Panc1 (cell line): ENCODE data around the gene CCDC146. TPM values are rescaled to one million over a fixed set of nuclear protein-coding genes. Genes with fewer than 3 reads are reported as not detected.
"Not testable (repeated sequence)": the region's sequence is repeated elsewhere in the genome, so short reads cannot be mapped to it uniquely, and the experiment has no call there.

Experiments
- ATAC-seq: fragments of 200-7000 bp; cut with Tn5 transposase; 2 replicates; pipeline ENCODE4 v1.9.1; 2020; ENCODE audit warnings: mild to moderate bottlenecking, moderate library complexity
- Bru-seq: library from RNA; stranded (reverse); fragments of 400-500 nt; gene quantifications from one replicate; lab custom pipeline; 2021; lab: Mats Ljungman, UMichigan
- BruChase-seq, 2 experiments: library from RNA; stranded (reverse); fragments of 400-500 nt; gene quantifications; one replicate each; lab custom pipeline; 2021; lab: Mats Ljungman, UMichigan
- BruUV-seq: library from RNA; stranded (reverse); fragments of 400-500 nt; replicated peaks from 2 replicates; lab custom pipeline; 2021; lab: Mats Ljungman, UMichigan
- CTCF ChIA-PET: fragments of 300-600 bp; sonication (Branson Sonifier 250); formaldehyde crosslinking; loops from one replicate; lab custom pipeline; 2022; ENCODE audit warnings: antibody characterized with exemption; lab: Charles Lee
- POLR2A ChIA-PET: fragments of 300-600 bp; sonication (Branson Sonifier 250); formaldehyde crosslinking; loops from one replicate; lab custom pipeline; 2022; ENCODE audit warnings: antibody characterized with exemption; lab: Charles Lee
- DNase-seq: peaks from one replicate; pipeline ENCODE4 v3.0.0-alpha.2; 2010; ENCODE audit warnings: low read depth, low spot score
- H3K27ac ChIP-seq: 2 replicates; pipeline ENCODE4 v1.5.1; 2011; ENCODE audit warnings: mild to moderate bottlenecking, low read length, inconsistent platforms
- H3K27me3 ChIP-seq: fragments of 200-500 bp; sonication (Bioruptor generic); 2 replicates; pipeline ENCODE4 v1.6.0; 2014; ENCODE audit warnings: low read length, inconsistent platforms; ENCODE audit not compliant: control insufficient read depth, insufficient read depth
- H3K36me3 ChIP-seq: fragments of 200-500 bp; sonication (Bioruptor generic); 2 replicates; pipeline ENCODE4 v1.5.1; 2014; ENCODE audit warnings: inconsistent platforms, mild to moderate bottlenecking, low read length, moderate library complexity; ENCODE audit not compliant: control insufficient read depth, insufficient read depth
- H3K4me1 ChIP-seq: 2 replicates; pipeline ENCODE4 v1.5.1; 2011; ENCODE audit warnings: inconsistent platforms, mild to moderate bottlenecking, low read length, moderate library complexity; ENCODE audit not compliant: control insufficient read depth, insufficient read depth
- H3K4me3 ChIP-seq, 2 experiments: 2 replicates each; pipeline ENCODE4 v1.5.1; 2011 to 2012; ENCODE audit warnings: low read depth in 2 of 2, low read length in 2 of 2, mild to moderate bottlenecking in 2 of 2, inconsistent platforms in 1 of 2, moderate library complexity in 1 of 2
- H3K9me3 ChIP-seq: fragments of 200-500 bp; sonication (Bioruptor generic); 2 replicates; pipeline ENCODE4 v1.5.1; 2014; ENCODE audit warnings: low read depth, mild to moderate bottlenecking, inconsistent platforms, low read length, moderate library complexity; ENCODE audit not compliant: control insufficient read depth, insufficient read depth
- SIN3A ChIP-seq: IDR thresholded peaks from 2 replicates; pipeline ENCODE4 v1.6.1; 2012; ENCODE audit warnings: low read depth, mild to moderate bottlenecking, low read length, moderate library complexity, borderline replicate concordance; ENCODE audit not compliant: insufficient read depth
- TCF7L2 ChIP-seq: IDR thresholded peaks from 2 replicates; pipeline ENCODE4 v1.6.1; 2011; ENCODE audit warnings: mild to moderate bottlenecking, low read depth, low read length, inconsistent platforms
- in situ Hi-C: cut with HindIII; loops from 2 replicates; pipeline ENCODE4 v1.10.0; 2016; ENCODE audit warnings: low sequenced_read_pairs, low pct_unique_long_range_greater_than_20kb
- intact Hi-C: fragments of 100-400 bp; cut with micrococcal nuclease; formaldehyde crosslinking; loops from one replicate; pipeline ENCODE4 v1.10.0; 2022; ENCODE audit not compliant: unreplicated experiment
- long read RNA-seq: library from polyadenylated mRNA; unstranded; transcript quantifications from one replicate; pipeline ENCODE4 v2.0.0, GENCODE V29; 2021; ENCODE audit not compliant: unreplicated experiment
- polyA plus RNA-seq: library from polyadenylated mRNA; unstranded; fragments of >200 nt; gene quantifications from one replicate; pipeline ENCODE4 v1.2.1, GENCODE V29; 2012; ENCODE audit warnings: missing spikeins; ENCODE audit not compliant: insufficient read length
- total RNA-seq: library from RNA; stranded (reverse); gene quantifications from one replicate; pipeline ENCODE4 v1.2.1, GENCODE V29; 2021; ENCODE audit not compliant: unreplicated experiment

Gene CCDC146
- 1.2 TPM for total RNA-seq
- 1.1 TPM for polyA plus RNA-seq
- Bru-seq, nascent RNA = percentile 41 among the genes with signal in this experiment
- percentile 47 among the genes with signal in this experiment for BruChase-seq, experiment 1, labeled RNA remaining after a 2-hour chase
- BruChase-seq, experiment 2, labeled RNA remaining after a 6-hour chase = percentile 41 among the genes with signal in this experiment
- long read RNA-seq, partial matches to known transcripts = 1 of 2 reads
- long read RNA-seq, other reads (novel, unspliced or antisense) = 1 of 2 reads

GRCh38 chr7:77121860-77122681 lies at the start of gene CCDC146:
TSS of gene CCDC146 (plus strand) at chr7:77122615. CDS start at chr7:77167669, 45,054 bp downstream.
- POLR2A ChIA-PET, H3K9me3 ChIP-seq, H3K4me1 ChIP-seq, in situ Hi-C loops, BruUV-seq, H3K36me3 ChIP-seq, H3K27me3 ChIP-seq: not testable (repeated sequence)
- DNase-seq (peak; percentile 100), ATAC-seq (peak; percentile 98)
- CTCF ChIA-PET = interaction anchor here (1.2 kb wide), 1 partner anchor 125 kb away, joined by 5 read pairs; no protein-coding TSS in a partner anchor
- TF ChIP-seq SIN3A = peak; percentile 90
- peak; percentile 51; the same call in 1 of the 2 replicates for TF ChIP-seq TCF7L2
- Histone ChIP-seq H3K4me3 (peak within 1 kb of the TSS; percentile 67 to 77), H3K27ac (peak within 1 kb of the TSS; percentile 23; the same call in 1 of the 2 replicates)
- intact Hi-C loops = loop anchor here (10.0 kb wide), 1 partner anchor 63 kb away; no protein-coding TSS in a partner anchor

- H3K36me3 ChIP-seq = not testable (repeated sequence)
Observed at GRCh38 chr7:77074786-77075396, 47.5 kb upstream of the CCDC146 start.

GRCh38 chr7:77077060-77077459 lies 45.4 kb upstream of the CCDC146 start:
- H3K4me3 ChIP-seq, H3K27ac ChIP-seq, DNase-seq, POLR2A ChIA-PET, ATAC-seq, H3K9me3 ChIP-seq, BruUV-seq, intact Hi-C loops, H3K4me1 ChIP-seq, H3K27me3 ChIP-seq, H3K36me3 ChIP-seq, in situ Hi-C loops: not testable (repeated sequence)
- CTCF ChIA-PET = interaction anchor here (0.7 kb wide), 1 partner anchor 12 kb away, joined by 4 read pairs; no protein-coding TSS in a partner anchor

More at GRCh38 chr7:77074786-77075396, 47.5 kb upstream of the CCDC146 start:
- CTCF ChIA-PET, H3K27me3 ChIP-seq, DNase-seq, POLR2A ChIA-PET, H3K27ac ChIP-seq, H3K9me3 ChIP-seq, BruUV-seq, ATAC-seq, H3K4me3 ChIP-seq, intact Hi-C loops, in situ Hi-C loops, H3K4me1 ChIP-seq: not testable (repeated sequence)

- DNase-seq, H3K36me3 ChIP-seq, H3K27me3 ChIP-seq, H3K4me3 ChIP-seq, POLR2A ChIA-PET, CTCF ChIA-PET, H3K27ac ChIP-seq, H3K9me3 ChIP-seq, ATAC-seq, in situ Hi-C loops, intact Hi-C loops, BruUV-seq, H3K4me1 ChIP-seq: not testable (repeated sequence)
Observed at GRCh38 chr7:77079112-77079511, 43.3 kb upstream of the CCDC146 start.

GRCh38 chr7:77079624-77080023 lies 42.8 kb upstream of the CCDC146 start:
- intact Hi-C loops, POLR2A ChIA-PET, H3K27ac ChIP-seq, DNase-seq, H3K27me3 ChIP-seq, H3K9me3 ChIP-seq, H3K4me3 ChIP-seq, ATAC-seq, BruUV-seq, CTCF ChIA-PET, H3K4me1 ChIP-seq, in situ Hi-C loops, H3K36me3 ChIP-seq: not testable (repeated sequence)

- intact Hi-C loops, H3K27ac ChIP-seq, POLR2A ChIA-PET, CTCF ChIA-PET, BruUV-seq, in situ Hi-C loops, H3K36me3 ChIP-seq, ATAC-seq, H3K4me1 ChIP-seq, H3K4me3 ChIP-seq, DNase-seq, H3K9me3 ChIP-seq, H3K27me3 ChIP-seq: not testable (repeated sequence)
Observed at GRCh38 chr7:77080236-77080635, 42.2 kb upstream of the CCDC146 start.
